ENCODE results near the gene CHAT. TPM values are rescaled to one million over a fixed set of nuclear protein-coding genes. Genes with fewer than 3 reads are reported as not detected.

The CHAT gene
- total and polyA plus RNA-seq, 10 donors, result not detected

GRCh38 chr10:49596836-49597235, 17.0 kb upstream of the CHAT start:
- Histone ChIP-seq H3K36me3 (no peaks in the 10 kb centered on the region), H3K27me3 (replicated peaks in 1 of 7) (peaks cover 0 to 64% (median 3%) of the 10 kb centered on the region in 7 donors), H3K4me3 (no peak overlapping the region), H3K27ac (no peak overlapping the region), H3K4me1 (no peaks in the 10 kb centered on the region), H3K9me3 (no peaks in the 10 kb centered on the region)
- no peak for TF ChIP-seq POLR2A (IDR thresholded peaks at IDR 0.05)
- no peak for TF ChIP-seq POLR2AphosphoS5 (IDR thresholded peaks at IDR 0.05)
- TF ChIP-seq CTCF (IDR thresholded peaks at IDR 0.05 in 8 of 11, conservative IDR thresholded peaks at IDR 0.05 in 3 of 11), result no peak
- intact Hi-C loops (cut with DNase I; ENCODE audit: low total_unique reads), result no loop called here
- DNase-seq, result no peak
- WGBS, 5 donors, result 61 to 87% (median 77%) methylated on average over 3 of the region's 3 CpGs

GRCh38 chr10:49597426-49598163, 16.2 kb upstream of the CHAT start:
- Histone ChIP-seq H3K9me3 (no peaks in the 10 kb centered on the region), H3K4me3 (no peak overlapping the region), H3K4me1 (no peaks in the 10 kb centered on the region), H3K27ac (no peak overlapping the region), H3K27me3 (replicated peaks in 1 of 7) (peaks cover 0 to 65% (median 3%) of the 10 kb centered on the region in 7 donors), H3K36me3 (no peaks in the 10 kb centered on the region)
- intact Hi-C loops (cut with DNase I; ENCODE audit: low total_unique reads), result no loop called here
- 78 to 88% (median 83%) methylated on average over 10 to 11 of the region's 11 CpGs for WGBS, 5 donors
- DNase-seq, result no peak
- no peak for TF ChIP-seq POLR2A (IDR thresholded peaks at IDR 0.05)
- no peak for TF ChIP-seq POLR2AphosphoS5 (IDR thresholded peaks at IDR 0.05)
- TF ChIP-seq CTCF (IDR thresholded peaks at IDR 0.05 in 8 of 11, conservative IDR thresholded peaks at IDR 0.05 in 3 of 11), result no peak

GRCh38 chr10:49598164-49598856, 15.5 kb upstream of the CHAT start:
- no peak for DNase-seq
- Histone ChIP-seq H3K4me1 (no peaks in the 10 kb centered on the region), H3K36me3 (no peaks in the 10 kb centered on the region), H3K27ac (no peak overlapping the region), H3K4me3 (no peak overlapping the region), H3K27me3 (replicated peaks in 1 of 7) (peaks cover 0 to 67% (median 3%) of the 10 kb centered on the region in 7 donors), H3K9me3 (no peaks in the 10 kb centered on the region)
- intact Hi-C loops (cut with DNase I; ENCODE audit: low total_unique reads), result no loop called here
- TF ChIP-seq POLR2AphosphoS5 (IDR thresholded peaks at IDR 0.05), result no peak
- 74 to 84% (median 75%) methylated on average over 8 of the region's 8 CpGs for WGBS, 5 donors

GRCh38 chr10:49598986-49599385, 14.9 kb upstream of the CHAT start:
- no peak for TF ChIP-seq POLR2A (IDR thresholded peaks at IDR 0.05)
- no peak for TF ChIP-seq CTCF (IDR thresholded peaks at IDR 0.05 in 8 of 11, conservative IDR thresholded peaks at IDR 0.05 in 3 of 11)
- TF ChIP-seq POLR2AphosphoS5 (IDR thresholded peaks at IDR 0.05), result no peak
- intact Hi-C loops (cut with DNase I; ENCODE audit: low total_unique reads), result no loop called here
- no peak overlapping the region for H3K4me3 ChIP-seq
- H3K27me3 ChIP-seq (replicated peaks in 1 of 7), result peaks cover 0 to 67% (median 3%) of the 10 kb centered on the region in 7 donors
- no peak overlapping the region for H3K27ac ChIP-seq
- H3K4me1 ChIP-seq, result no peaks in the 10 kb centered on the region
- no peaks in the 10 kb centered on the region for H3K36me3 ChIP-seq
- H3K9me3 ChIP-seq, result no peaks in the 10 kb centered on the region
- 61 to 80% (median 71%) methylated on average over 4 of the region's 4 CpGs for WGBS, 5 donors
- no peak for DNase-seq

Measured in spleen (tissue), 11 donors.